ENCODE results near the gene ZNF483. TPM values are rescaled to one million over a fixed set of nuclear protein-coding genes. Genes with fewer than 3 reads are reported as not detected.

ZNF483 gene
- total and polyA plus RNA-seq, 2 of the 4 experiments (the other 2 are of a cell fraction): 0.10 to 0.90 TPM

GRCh38 chr9:111475195-111475594 is 49.8 kb upstream of the ZNF483 start (continued):
- no peak for TF ChIP-seq ELK1 (IDR thresholded peaks at IDR 0.05; ENCODE audit: borderline replicate concordance, low read depth, low read length)
- TF ChIP-seq CEBPB (IDR thresholded peaks at IDR 0.05; ENCODE audit: low read depth, low read length): no peak
- TF ChIP-seq NFE2L2 (IDR thresholded peaks at IDR 0.05; ENCODE audit: low read depth, low read length): no peak

GRCh38 chr9:111477677-111478076 is 47.3 kb upstream of the ZNF483 start:
- Histone ChIP-seq H3K18ac (ENCODE audit: low read depth, low read length) (no peak overlapping the region), H2BK5ac (ENCODE audit: low read depth, low read length, poor library complexity, severe bottlenecking) (no peak overlapping the region), H2BK120ac (ENCODE audit: low read depth, low read length) (no peak overlapping the region), H4K5ac (ENCODE audit: low read depth, low read length) (no peak overlapping the region), H3K23ac (ENCODE audit: low read depth, low read length) (no peak overlapping the region), H2BK20ac (ENCODE audit: low read depth, low read length) (no peak overlapping the region), H2BK15ac (ENCODE audit: low read depth, low read length) (no peak overlapping the region), H4K20me1 (ENCODE audit: insufficient read depth, low read length) (peaks cover 85% of the 10 kb centered on the region), H3K36me3 (ENCODE audit: control insufficient read depth, insufficient read depth, low read length) (no peaks in the 10 kb centered on the region), H4K91ac (ENCODE audit: insufficient read depth, low read depth, low read length) (no peak overlapping the region), H3K27me3 (ENCODE audit: control insufficient read depth, insufficient read depth, low read length) (no peaks in the 10 kb centered on the region), H3K27ac (ENCODE audit: insufficient read depth, low read length) (no peak overlapping the region), H2AFZ (replicated peaks; ENCODE audit: low read length, poor library complexity) (no peak overlapping the region), H3K79me1 (ENCODE audit: low read depth in 1 of 2, low read length in 2 of 2) (peaks cover 20 to 77% of the 10 kb centered on the region in 2 experiments), H3K14ac (replicated peaks; ENCODE audit: low read depth, low read length) (no peak overlapping the region), H3K4me1 (ENCODE audit: control insufficient read depth, insufficient read depth, low read length) (peaks cover 2% of the 10 kb centered on the region; the same call in 1 of the 2 replicates), H2AK5ac (ENCODE audit: low read depth, low read length) (no peak overlapping the region), H3K9me1 (ENCODE audit: insufficient read depth, low read length) (peaks cover 10% of the 10 kb centered on the region; the same call in 1 of the 2 replicates), H3K9ac (ENCODE audit: low read depth, low read length) (no peak overlapping the region), H3K56ac (ENCODE audit: extremely low read depth, insufficient read depth, low read length) (no peak overlapping the region), H2AK9ac (replicated peaks; ENCODE audit: low read depth, low read length, poor library complexity) (no peak overlapping the region), H3K4ac (ENCODE audit: low read depth, low read length) (no peak overlapping the region), H3K4me2 (ENCODE audit: low read depth, low read length) (no peak overlapping the region), H4K8ac (ENCODE audit: low read depth in 2 of 2, low read length in 2 of 2) (no peak overlapping the region), H3K4me3 (ENCODE audit: insufficient read depth, low read depth, low read length) (no peak overlapping the region), H3K9me3 (ENCODE audit: control insufficient read depth, insufficient read depth, low read length) (no peaks in the 10 kb centered on the region)
- TF ChIP-seq CTCF (conservative IDR thresholded peaks at IDR 0.05; ENCODE audit: low read depth, low read length) (no peak), RAD21 (IDR thresholded peaks at IDR 0.05; ENCODE audit: low read length) (no peak), MXI1 (IDR thresholded peaks at IDR 0.05; ENCODE audit: borderline replicate concordance, low read depth, low read length) (no peak), NFE2L2 (IDR thresholded peaks at IDR 0.05; ENCODE audit: low read depth, low read length) (no peak), MAFK (IDR thresholded peaks at IDR 0.05; ENCODE audit: low read depth, low read length) (no peak), RCOR1 (IDR thresholded peaks at IDR 0.05; ENCODE audit: insufficient replicate concordance, low read length) (no peak), BHLHE40 (IDR thresholded peaks at IDR 0.05; ENCODE audit: low read depth, low read length) (no peak), CHD1 (IDR thresholded peaks at IDR 0.05; ENCODE audit: low read depth, low read length) (no peak), FOS (IDR thresholded peaks at IDR 0.05; ENCODE audit: low read depth, low read length) (no peak), POLR2A (IDR thresholded peaks at IDR 0.05; ENCODE audit: low read depth, low read length) (no peak)
- no CpG with 5 or more reads among the region's 3 CpGs for WGBS, 2 experiments (ENCODE audit: extremely low coverage in 2 of 2, insufficient read length in 1 of 2)
- no peak for DNase-seq
- CTCF ChIA-PET: no interaction called here
- dilution Hi-C loops (cut with HindIII; ENCODE audit: low sequenced_read_pairs, unreplicated experiment): no loop called here
- no TSS peak for BruUV-seq (replicated peaks)
- intact Hi-C loops (cut with micrococcal nuclease): no loop called here
- in situ Hi-C loops (cut with MboI; ENCODE audit: low sequenced_read_pairs): no loop called here
- POLR2A ChIA-PET (ENCODE audit: unreplicated experiment): no interaction called here
- no peak for ATAC-seq (ENCODE audit: low read depth)

Data from IMR-90 (cell line).